CD4-positive, CD25-positive, alpha-beta regulatory T cell (primary cell): Measurements from ENCODE around the gene TECPR2. TPM values are rescaled to one million over a fixed set of nuclear protein-coding genes. Genes with fewer than 3 reads are reported as not detected.
"Not testable (repeated sequence)": the region's sequence is repeated elsewhere in the genome, so short reads cannot be mapped to it uniquely, and the experiment has no call there.

Experiments used
- ATAC-seq, 2 donors: fragments of 150-1000 bp; cut with Tn5 transposase; one replicate each; pipeline ENCODE4 v1.10.0; 2021; ENCODE audit warnings: low read depth in 2 of 2, moderate number of reproducible peaks in 2 of 2, moderate library complexity in 1 of 2
- DNase-seq, 3 donors: peaks; one replicate each; pipeline versions ENCODE4 v3.0.0 to v3.0.0-alpha.2; 2012 to 2022; ENCODE audit warnings: mixed read lengths in 1 of 3
- H3K27ac ChIP-seq: one replicate; pipeline ENCODE4 v1.7.0; 2013; ENCODE audit warnings: mild to moderate bottlenecking, low read length; ENCODE audit not compliant: insufficient read depth, poor library complexity, severe bottlenecking
- H3K27me3 ChIP-seq: one replicate; pipeline ENCODE4 v1.7.0; 2013; ENCODE audit warnings: low read length; ENCODE audit not compliant: control insufficient read depth, insufficient read depth
- H3K36me3 ChIP-seq: one replicate; pipeline ENCODE4 v1.7.0; 2013; ENCODE audit warnings: mild to moderate bottlenecking, low read length, moderate library complexity; ENCODE audit not compliant: control insufficient read depth, insufficient read depth
- H3K4me1 ChIP-seq: 2 replicates; pipeline ENCODE4 v1.7.0; 2013; ENCODE audit warnings: mild to moderate bottlenecking, low read length; ENCODE audit not compliant: insufficient read depth, control insufficient read depth, poor library complexity, severe bottlenecking
- H3K4me3 ChIP-seq: one replicate; pipeline ENCODE4 v1.7.0; 2013; ENCODE audit warnings: low read depth, mild to moderate bottlenecking, low read length, moderate library complexity
- H3K9me3 ChIP-seq, 2 experiments: 1 replicate in 1 of 2; 2 replicates in 1 of 2; pipeline ENCODE4 v1.7.0; 2013; ENCODE audit warnings: low read length in 2 of 2, mild to moderate bottlenecking in 1 of 2, moderate library complexity in 1 of 2; ENCODE audit not compliant: control insufficient read depth in 2 of 2
- H3K27ac Mint-ChIP-seq, 3 donors: one replicate each; pipeline ENCODE4 v1.8.0; 2020 to 2022; ENCODE audit warnings: mild to moderate bottlenecking in 3 of 3, mixed read lengths in 3 of 3, moderate library complexity in 2 of 3
- H3K27me3 Mint-ChIP-seq: one replicate; pipeline ENCODE4 v1.8.0; 2022; ENCODE audit warnings: mild to moderate bottlenecking, mixed read lengths
- H3K36me3 Mint-ChIP-seq: one replicate; pipeline ENCODE4 v1.8.0; 2020; ENCODE audit warnings: mixed read lengths
- H3K4me1 Mint-ChIP-seq, 4 donors: one replicate each; pipeline ENCODE4 v1.8.0; 2020 to 2022; ENCODE audit warnings: mixed read lengths in 4 of 4, mild to moderate bottlenecking in 1 of 4
- H3K4me3 Mint-ChIP-seq, 4 donors: one replicate each; pipeline ENCODE4 v1.8.0; 2020 to 2022; ENCODE audit warnings: mild to moderate bottlenecking in 4 of 4, mixed read lengths in 4 of 4, moderate library complexity in 3 of 4
- H3K9me3 Mint-ChIP-seq, 7 donors: one replicate each; pipeline ENCODE4 v1.8.0; 2020 to 2022; ENCODE audit warnings: mixed read lengths in 7 of 7, mild to moderate bottlenecking in 3 of 7, moderate library complexity in 2 of 7
- polyA plus RNA-seq, 4 donors: library from polyadenylated mRNA; unstranded; fragments of 300-500 nt; fragmentation: Illumina TruSeq; gene quantifications; one replicate each; pipeline ENCODE4 v1.2.3, GENCODE V29; 2021
- total RNA-seq: library from RNA; stranded (reverse); gene quantifications from one replicate; pipeline ENCODE4 v1.2.3, GENCODE V29; 2022

TECPR2 gene
- total and polyA plus RNA-seq, 5 donors from 2014 or later = 2.4 to 12.7 (median 2.9) TPM

- H3K27ac Mint-ChIP-seq = peak overlapping the region in 1 of 3 donors; percentile 46
- ATAC-seq = no peak
These were observed 14.4 kb upstream of the TECPR2 start for GRCh38 chr14:102348376-102348775.

DNA sequence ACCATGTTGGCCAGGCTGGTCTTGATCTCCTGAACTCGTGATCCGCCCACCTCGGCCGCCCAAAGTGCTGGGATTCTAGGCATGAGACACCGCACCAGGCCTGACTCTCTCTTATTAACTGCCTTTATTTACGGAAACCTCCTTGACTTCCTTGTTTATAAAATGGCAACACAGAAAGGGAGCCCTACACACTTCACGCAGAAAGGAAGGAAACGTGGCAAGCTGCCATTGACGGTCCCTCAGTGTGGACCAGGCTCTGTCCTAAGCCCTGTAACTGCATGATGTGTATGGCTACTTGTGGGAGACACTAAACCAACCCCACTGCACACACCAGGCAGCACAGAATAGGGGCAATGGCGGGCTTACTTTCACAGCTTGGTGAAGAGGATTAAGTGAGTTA, 11.7 kb upstream of the TECPR2 start:
- H3K4me1 Mint-ChIP-seq = peaks cover 0 to 7% (median 0%) of the 10 kb centered on the region in 4 donors
- H3K4me3 Mint-ChIP-seq = no peak overlapping the region
- no peaks in the 10 kb centered on the region for H3K9me3 Mint-ChIP-seq
- H3K36me3 ChIP-seq = peaks cover 63% of the 10 kb centered on the region
- no peak overlapping the region for H3K27ac Mint-ChIP-seq
- peaks cover 37% of the 10 kb centered on the region for H3K36me3 Mint-ChIP-seq
- H3K27me3 Mint-ChIP-seq = no peaks in the 10 kb centered on the region
- H3K4me1 ChIP-seq = no peaks in the 10 kb centered on the region
- no peak overlapping the region for H3K4me3 ChIP-seq
- no peak overlapping the region for H3K27ac ChIP-seq
- DNase-seq = no peak
- ATAC-seq = no peak
- no peaks in the 10 kb centered on the region for H3K9me3 ChIP-seq
- H3K27me3 ChIP-seq = no peaks in the 10 kb centered on the region

More at GRCh38 chr14:102348376-102348775, 14.4 kb upstream of the TECPR2 start:
- no peak for DNase-seq
- Mint-ChIP-seq H3K27me3 (no peaks in the 10 kb centered on the region), H3K36me3 (peaks cover 38% of the 10 kb centered on the region), H3K4me1 (peaks cover 0 to 5% (median 0%) of the 10 kb centered on the region in 4 donors), H3K9me3 (no peaks in the 10 kb centered on the region), H3K4me3 (no peak overlapping the region)
- Histone ChIP-seq H3K9me3 (no peaks in the 10 kb centered on the region), H3K4me3 (no peak overlapping the region), H3K27ac (no peak overlapping the region), H3K27me3 (no peaks in the 10 kb centered on the region), H3K36me3 (peaks cover 61% of the 10 kb centered on the region), H3K4me1 (no peaks in the 10 kb centered on the region)

- peaks cover 69% of the 10 kb centered on the region for H3K36me3 ChIP-seq
- not testable (repeated sequence) for ATAC-seq
- H3K36me3 Mint-ChIP-seq = peaks cover 38% of the 10 kb centered on the region
These were observed 11.1 kb upstream of the TECPR2 start for GRCh38 chr14:102351593-102351992.

GRCh38 chr14:102352213-102352612, 10.5 kb upstream of the TECPR2 start:
- Histone ChIP-seq H3K36me3 (peaks cover 69% of the 10 kb centered on the region), H3K4me3 (no peak overlapping the region), H3K27me3 (no peaks in the 10 kb centered on the region), H3K9me3 (no peaks in the 10 kb centered on the region), H3K4me1 (no peaks in the 10 kb centered on the region), H3K27ac (no peak overlapping the region)
- Mint-ChIP-seq H3K27me3 (no peaks in the 10 kb centered on the region), H3K4me1 (peaks cover 0 to 11% (median 2%) of the 10 kb centered on the region in 4 donors), H3K27ac (peak overlapping the region in 1 of 3 donors; percentile 23), H3K4me3 (no peak overlapping the region), H3K36me3 (peaks cover 38% of the 10 kb centered on the region), H3K9me3 (no peaks in the 10 kb centered on the region)
- ATAC-seq (no peak), DNase-seq (no peak)

More at GRCh38 chr14:102351593-102351992, 11.1 kb upstream of the TECPR2 start:
- not testable (repeated sequence) for H3K9me3 ChIP-seq, H3K27ac ChIP-seq, H3K4me1 Mint-ChIP-seq, H3K9me3 Mint-ChIP-seq, H3K27ac Mint-ChIP-seq, H3K4me3 ChIP-seq, H3K27me3 ChIP-seq, H3K27me3 Mint-ChIP-seq, DNase-seq, H3K4me3 Mint-ChIP-seq, H3K4me1 ChIP-seq

DNA sequence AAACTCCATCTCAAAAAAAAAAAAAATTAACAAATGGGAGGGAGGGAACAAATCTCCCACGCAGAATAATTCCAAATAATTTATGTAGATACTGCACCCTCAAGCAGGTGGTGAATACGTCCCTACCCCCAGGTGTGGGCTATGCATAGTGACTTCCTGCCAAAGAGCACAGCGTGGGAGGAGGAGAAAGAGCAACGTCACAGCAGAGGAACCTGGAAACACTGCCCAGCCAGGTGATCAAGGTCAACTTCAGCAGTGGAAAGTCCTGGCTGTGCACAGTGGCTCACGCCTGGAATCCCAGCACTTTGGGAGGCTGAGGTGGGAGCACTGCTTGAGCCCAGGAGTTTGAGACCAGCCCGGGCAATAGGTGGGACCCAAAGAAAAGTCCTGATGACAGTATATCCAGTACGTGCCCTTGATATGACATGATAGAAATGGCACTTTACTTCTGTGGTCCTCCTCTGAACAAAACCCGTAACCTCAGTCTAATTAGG, 9.6 kb upstream of the TECPR2 start:
- peaks cover 0 to 14% (median 8%) of the 10 kb centered on the region in 4 donors for H3K4me1 Mint-ChIP-seq
- Histone ChIP-seq H3K27ac (no peak overlapping the region), H3K27me3 (no peaks in the 10 kb centered on the region), H3K4me1 (no peaks in the 10 kb centered on the region), H3K36me3 (peaks cover 69% of the 10 kb centered on the region), H3K9me3 (no peaks in the 10 kb centered on the region), H3K4me3 (no peak overlapping the region)
- no peak overlapping the region for H3K4me3 Mint-ChIP-seq
- DNase-seq = no peak
- H3K36me3 Mint-ChIP-seq = peaks cover 41% of the 10 kb centered on the region
- no peaks in the 10 kb centered on the region for H3K9me3 Mint-ChIP-seq
- H3K27ac Mint-ChIP-seq = no peak overlapping the region
- no peak for ATAC-seq
- H3K27me3 Mint-ChIP-seq = no peaks in the 10 kb centered on the region

DNA sequence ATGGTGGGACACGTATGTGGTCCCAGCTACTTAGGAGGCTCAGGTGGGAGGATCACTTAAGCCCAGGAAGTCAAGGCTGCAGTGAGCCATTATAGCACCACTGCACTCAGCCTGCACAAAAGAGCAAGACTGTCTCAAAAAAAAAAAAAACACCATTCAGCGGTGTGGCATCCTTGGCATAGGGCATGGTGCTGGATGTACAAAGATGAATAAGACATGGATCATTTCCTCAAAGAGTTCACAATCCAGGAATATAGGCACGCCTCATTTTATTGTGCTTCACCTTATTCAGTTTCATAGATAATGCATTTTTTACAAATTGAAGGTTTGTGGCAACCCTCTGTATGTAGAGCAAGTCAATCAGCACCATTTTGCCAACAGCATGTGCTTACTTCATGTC, 6.5 kb upstream of the TECPR2 start:
- DNase-seq (no peak), ATAC-seq (no peak)
- no peak overlapping the region for H3K27ac ChIP-seq
- H3K9me3 ChIP-seq = no peaks in the 10 kb centered on the region
- no peaks in the 10 kb centered on the region for H3K27me3 ChIP-seq
- H3K36me3 ChIP-seq = peaks cover 63% of the 10 kb centered on the region
- Mint-ChIP-seq H3K27me3 (no peaks in the 10 kb centered on the region), H3K4me1 (peaks cover 7 to 29% (median 15%) of the 10 kb centered on the region in 4 donors), H3K9me3 (no peaks in the 10 kb centered on the region), H3K4me3 (no peak overlapping the region), H3K27ac (no peak overlapping the region), H3K36me3 (peaks cover 36% of the 10 kb centered on the region)
- H3K4me1 ChIP-seq = no peaks in the 10 kb centered on the region
- H3K4me3 ChIP-seq = no peak overlapping the region

GRCh38 chr14:102359341-102359740, 3.4 kb upstream of the TECPR2 start:
- no peaks in the 10 kb centered on the region for H3K27me3 ChIP-seq
- H3K4me3 ChIP-seq = no peak overlapping the region
- Mint-ChIP-seq H3K27ac (no peak overlapping the region), H3K4me3 (no peak overlapping the region), H3K27me3 (no peaks in the 10 kb centered on the region), H3K4me1 (peaks cover 18 to 34% (median 22%) of the 10 kb centered on the region in 4 donors), H3K36me3 (peaks cover 28% of the 10 kb centered on the region), H3K9me3 (no peaks in the 10 kb centered on the region)
- DNase-seq (no peak), ATAC-seq (no peak)
- peaks cover 22% of the 10 kb centered on the region for H3K4me1 ChIP-seq
- no peaks in the 10 kb centered on the region for H3K9me3 ChIP-seq
- H3K27ac ChIP-seq = no peak overlapping the region
- peaks cover 44% of the 10 kb centered on the region for H3K36me3 ChIP-seq

GRCh38 chr14:102360388-102360787, 2.4 kb upstream of the TECPR2 start:
- ATAC-seq = no peak
- Histone ChIP-seq H3K36me3 (peaks cover 37% of the 10 kb centered on the region), H3K27me3 (no peaks in the 10 kb centered on the region), H3K4me1 (peaks cover 22% of the 10 kb centered on the region), H3K9me3 (no peaks in the 10 kb centered on the region), H3K27ac (no peak overlapping the region), H3K4me3 (no peak overlapping the region)
- no peak for DNase-seq
- Mint-ChIP-seq H3K36me3 (peaks cover 26% of the 10 kb centered on the region), H3K4me3 (peak overlapping the region in 2 of 4 donors; percentile 35 to 45), H3K9me3 (no peaks in the 10 kb centered on the region), H3K27ac (peak overlapping the region in 1 of 3 donors; percentile 79), H3K4me1 (peaks cover 18 to 34% (median 22%) of the 10 kb centered on the region in 4 donors), H3K27me3 (no peaks in the 10 kb centered on the region)
